Thyroid gland (tissue), 4 donors: ENCODE results near the gene PARD3.

ENCODE experiments used
- CTCF ChIP-seq, 6 experiments: fragments of 200-600 bp in 3 of 6; fragments of 450-650 bp in 3 of 6; sonication (generic) in 3 of 6; IDR thresholded peaks; one replicate each; pipeline ENCODE4 v1.5.1; 2016 to 2019; ENCODE audit warnings: antibody characterized with exemption in 6 of 6, mild to moderate bottlenecking in 2 of 6, inconsistent platforms in 1 of 6, moderate library complexity in 1 of 6
- POLR2A ChIP-seq, 2 donors: fragments of 450-650 bp; IDR thresholded peaks; one replicate each; pipeline ENCODE4 v1.6.1; 2017; ENCODE audit warnings: antibody characterized with exemption in 2 of 2, mild to moderate bottlenecking in 2 of 2, moderate library complexity in 1 of 2

GRCh38 chr10:34237898-34238455 lies 577.1 kb downstream of the PARD3 start:
- TF ChIP-seq CTCF (IDR thresholded peaks at IDR 0.05) (no peak), POLR2A (IDR thresholded peaks at IDR 0.05) (no peak)
